NCI-H510A treated with DMSO at 0.1 percent for 48 hours (cell line): ENCODE results near the gene HERPUD1.
"Not testable (repeated sequence)": the region's sequence is repeated elsewhere in the genome, so short reads cannot be mapped to it uniquely, and the experiment has no call there.

Experiments
- DNase-seq: peaks from one replicate; lab custom pipeline; 2025; lab: John Stamatoyannopoulos, UW

Gene HERPUD1

DNA sequence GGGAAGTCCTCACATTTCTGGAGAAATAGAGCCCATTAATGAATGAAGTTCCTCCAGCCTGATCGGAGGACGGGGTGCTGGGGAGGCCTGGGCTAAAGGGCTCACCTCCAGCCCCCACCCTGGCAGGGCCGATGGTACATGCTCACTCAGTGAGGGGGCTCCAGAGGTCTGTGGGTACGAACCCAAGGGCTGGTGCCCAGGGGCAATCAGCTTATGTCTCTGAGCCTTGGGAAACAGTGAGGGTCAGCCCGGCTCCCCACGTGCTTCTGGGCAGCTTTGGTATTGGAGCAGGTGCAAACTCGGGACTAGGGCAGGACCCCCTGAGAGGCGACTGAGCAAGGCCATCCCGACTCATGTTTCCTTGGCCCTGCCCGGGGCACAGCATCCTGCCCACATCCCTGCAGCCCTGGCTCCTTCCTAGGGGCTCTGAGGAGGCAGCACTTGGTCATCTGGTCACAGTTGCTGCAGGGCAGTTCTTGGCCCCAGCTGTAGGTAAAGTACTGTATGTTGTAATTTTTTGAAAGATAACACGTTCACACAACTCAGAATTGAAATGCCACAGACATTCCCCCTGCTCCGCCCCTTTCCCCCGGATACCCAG is 28.8 kb downstream of the HERPUD1 start:
- no peak for DNase-seq

DNA sequence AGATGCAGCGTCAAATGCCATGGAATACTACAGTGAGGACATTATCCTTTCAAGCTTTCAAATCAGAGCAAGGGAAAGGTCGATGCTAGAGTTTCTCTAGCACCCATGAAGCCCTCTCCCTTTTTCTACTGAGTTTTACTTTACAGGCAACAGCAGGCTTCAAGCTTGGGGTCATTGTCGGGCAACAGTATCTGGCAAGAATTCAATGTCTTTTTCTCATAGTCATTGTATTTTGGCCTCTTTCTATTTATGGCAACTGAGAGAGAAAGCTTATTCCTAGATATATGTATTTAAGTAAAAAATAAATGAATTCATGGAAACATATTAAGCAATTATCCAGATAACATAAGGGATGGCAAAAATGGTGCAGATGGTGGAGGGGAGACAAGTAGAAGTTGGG is 29.4 kb downstream of the HERPUD1 start:
- DNase-seq, result no peak

DNA sequence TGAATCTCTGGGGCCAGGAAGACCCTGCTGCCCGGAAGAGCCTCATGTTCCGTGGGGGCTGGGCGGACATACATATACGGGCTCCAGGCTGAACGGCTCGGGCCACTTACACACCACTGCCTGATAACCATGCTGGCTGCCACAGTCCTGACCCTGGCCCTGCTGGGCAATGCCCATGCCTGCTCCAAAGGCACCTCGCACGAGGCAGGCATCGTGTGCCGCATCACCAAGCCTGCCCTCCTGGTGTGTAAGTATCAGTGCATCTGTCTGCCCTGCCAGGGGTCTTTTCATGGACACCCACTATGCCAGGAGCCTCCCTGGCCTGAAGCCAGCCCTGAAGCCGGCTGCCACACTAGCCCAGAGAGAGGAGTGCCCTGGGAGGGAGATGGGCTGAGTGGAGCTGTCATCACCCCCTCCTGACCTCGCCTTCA is 29.9 kb downstream of the HERPUD1 start, which contains the start of gene CETP:
TSS of gene CETP (plus strand) at position 100 of the 431 bp plus-strand sequence. CDS start at position 130, 30 bp downstream.
- DNase-seq, result no peak

DNA sequence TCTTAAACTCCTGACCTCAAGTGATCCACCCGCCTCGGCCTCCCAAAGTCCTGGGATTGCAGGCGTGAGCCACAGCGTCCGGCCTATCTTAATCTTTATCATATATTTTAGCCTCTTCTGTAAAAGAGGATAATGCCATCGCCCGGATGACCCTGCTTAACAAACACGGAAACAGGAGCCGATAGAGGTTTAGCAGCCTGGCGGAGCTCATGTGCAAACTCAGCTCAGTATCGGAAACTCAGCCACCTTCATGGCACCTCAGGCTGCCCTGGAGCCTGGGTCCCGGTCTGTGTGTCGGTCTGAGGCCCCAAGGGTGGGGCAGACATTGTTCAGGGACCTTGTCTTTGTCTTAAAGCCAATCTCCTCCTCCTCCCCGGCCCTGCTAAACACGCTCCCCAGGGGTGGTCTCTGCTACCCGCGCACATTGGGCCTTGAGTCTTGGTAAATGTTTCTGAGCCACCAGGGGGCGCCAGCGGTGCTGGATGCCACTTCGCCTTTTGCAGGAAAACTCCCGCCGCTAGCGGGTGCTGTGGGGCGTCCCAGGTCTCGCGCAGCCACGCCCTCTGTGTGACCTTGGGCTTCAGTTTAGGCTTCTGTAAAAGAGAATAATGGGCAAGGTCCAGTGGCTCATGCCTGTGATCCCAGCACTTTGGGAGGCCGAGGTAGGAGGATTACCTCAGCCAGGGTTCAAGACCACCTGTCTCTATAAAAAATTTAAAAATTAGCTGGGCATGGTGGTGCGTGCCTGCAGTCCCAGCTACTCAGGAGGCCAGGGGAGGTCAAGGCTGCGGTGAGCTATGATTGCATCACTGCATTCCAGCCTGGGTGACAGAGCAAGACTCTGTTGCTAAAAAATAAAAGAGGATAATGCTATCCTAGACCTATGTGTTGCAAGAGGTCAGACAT is 32.6 kb downstream of the HERPUD1 start:
- DNase-seq, result peak; percentile 6

DNA sequence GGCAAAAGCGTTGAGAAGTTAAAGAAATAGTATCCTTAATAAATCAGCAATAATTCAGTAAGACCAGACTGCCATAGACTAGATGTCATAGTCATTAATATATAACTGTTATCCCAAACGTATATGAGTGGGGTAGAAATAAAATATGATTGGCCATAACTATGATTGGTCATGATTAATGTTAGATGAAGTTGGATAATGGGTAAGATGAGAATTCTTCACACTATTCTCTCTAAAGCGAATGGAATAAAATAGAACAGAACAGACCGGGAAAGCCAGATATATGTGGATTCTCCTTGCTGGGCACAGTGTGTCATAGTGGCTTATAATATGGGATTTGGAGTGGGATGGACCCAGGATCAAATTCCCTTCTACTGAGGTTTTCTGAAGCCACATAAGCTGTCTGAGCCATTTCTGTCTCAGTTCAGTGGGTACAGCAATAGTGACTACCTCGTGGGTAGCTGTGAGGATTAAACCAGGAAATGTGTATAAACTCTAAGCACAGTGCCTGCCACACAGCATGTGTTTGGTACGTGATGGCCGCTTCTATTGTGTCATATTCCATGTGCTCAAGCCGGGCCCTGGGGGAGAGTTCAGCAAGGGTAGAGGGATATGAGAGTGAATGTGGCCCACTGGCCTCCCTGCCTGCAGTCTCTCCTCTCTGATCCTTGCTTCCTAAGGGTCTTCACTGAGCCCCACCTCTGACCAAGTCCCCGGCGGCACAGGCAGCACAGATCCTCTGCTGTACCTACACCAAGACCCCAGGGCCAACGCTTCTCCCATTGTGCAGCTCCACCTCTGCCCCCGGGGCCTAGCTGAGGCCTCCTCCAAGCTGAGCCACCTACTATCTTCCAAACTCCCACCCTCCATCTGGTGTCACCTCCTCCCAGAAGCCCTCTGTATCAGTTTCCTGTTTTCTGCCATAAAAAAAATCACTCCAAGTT is 33.5 kb downstream of the HERPUD1 start:
- DNase-seq, result no peak

DNA sequence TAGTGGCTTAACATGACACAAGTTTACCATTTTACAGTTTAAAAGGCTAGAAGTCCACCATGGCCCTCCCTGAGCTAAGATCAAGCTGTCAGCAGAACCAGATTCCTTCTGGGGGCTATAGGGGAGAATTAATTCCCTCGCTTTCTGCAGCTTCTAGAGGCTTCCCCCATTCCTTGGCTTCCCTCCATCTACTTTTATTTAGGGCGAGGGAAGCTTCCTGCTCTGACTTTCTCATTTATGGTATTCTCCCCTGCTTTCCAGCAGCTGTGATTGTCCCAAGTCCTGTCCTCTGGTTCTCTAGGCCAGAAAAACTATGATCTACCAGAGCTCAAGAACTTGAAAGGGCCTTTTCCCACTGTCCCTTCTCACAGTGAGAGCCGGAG is 34.1 kb downstream of the HERPUD1 start:
- DNase-seq, result no peak

DNA sequence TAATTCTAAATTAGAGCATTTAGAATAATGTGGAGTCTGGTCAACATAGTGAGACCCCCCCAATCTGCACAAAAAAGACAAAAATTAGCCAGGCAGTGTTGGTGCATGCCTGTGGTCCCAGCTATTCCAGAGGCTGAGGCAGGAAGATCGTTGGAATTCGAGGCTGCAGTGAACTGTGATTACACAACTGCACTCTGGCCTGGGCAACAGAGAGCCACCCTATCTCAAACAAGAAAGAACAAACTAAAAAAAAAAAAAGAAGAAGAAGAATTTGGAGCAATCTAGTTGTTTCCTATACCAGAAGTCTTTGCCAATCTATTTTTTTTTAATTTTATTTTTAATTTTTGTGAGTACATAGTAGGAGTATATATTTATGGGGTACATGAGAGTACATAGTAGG is 35.8 kb downstream of the HERPUD1 start:
- DNase-seq, result no peak

DNA sequence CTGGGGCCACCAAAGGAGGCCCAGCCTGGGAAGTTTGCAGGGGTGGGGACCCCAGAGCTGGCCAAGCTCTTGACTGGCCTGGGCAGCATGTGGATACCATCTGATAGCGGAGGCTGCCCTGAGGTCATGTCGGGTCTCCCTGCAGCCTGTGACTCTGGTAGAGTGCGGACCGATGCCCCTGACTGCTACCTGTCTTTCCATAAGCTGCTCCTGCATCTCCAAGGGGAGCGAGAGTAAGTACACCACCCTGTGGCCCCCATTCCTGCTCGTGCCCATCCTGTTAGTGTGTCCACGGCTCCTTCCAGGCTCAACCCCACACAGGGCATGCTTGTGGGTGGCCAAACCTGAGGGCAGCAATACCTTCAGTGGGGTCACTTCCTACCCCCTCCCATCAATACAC is 37.8 kb downstream of the HERPUD1 start:
- no peak for DNase-seq

DNA sequence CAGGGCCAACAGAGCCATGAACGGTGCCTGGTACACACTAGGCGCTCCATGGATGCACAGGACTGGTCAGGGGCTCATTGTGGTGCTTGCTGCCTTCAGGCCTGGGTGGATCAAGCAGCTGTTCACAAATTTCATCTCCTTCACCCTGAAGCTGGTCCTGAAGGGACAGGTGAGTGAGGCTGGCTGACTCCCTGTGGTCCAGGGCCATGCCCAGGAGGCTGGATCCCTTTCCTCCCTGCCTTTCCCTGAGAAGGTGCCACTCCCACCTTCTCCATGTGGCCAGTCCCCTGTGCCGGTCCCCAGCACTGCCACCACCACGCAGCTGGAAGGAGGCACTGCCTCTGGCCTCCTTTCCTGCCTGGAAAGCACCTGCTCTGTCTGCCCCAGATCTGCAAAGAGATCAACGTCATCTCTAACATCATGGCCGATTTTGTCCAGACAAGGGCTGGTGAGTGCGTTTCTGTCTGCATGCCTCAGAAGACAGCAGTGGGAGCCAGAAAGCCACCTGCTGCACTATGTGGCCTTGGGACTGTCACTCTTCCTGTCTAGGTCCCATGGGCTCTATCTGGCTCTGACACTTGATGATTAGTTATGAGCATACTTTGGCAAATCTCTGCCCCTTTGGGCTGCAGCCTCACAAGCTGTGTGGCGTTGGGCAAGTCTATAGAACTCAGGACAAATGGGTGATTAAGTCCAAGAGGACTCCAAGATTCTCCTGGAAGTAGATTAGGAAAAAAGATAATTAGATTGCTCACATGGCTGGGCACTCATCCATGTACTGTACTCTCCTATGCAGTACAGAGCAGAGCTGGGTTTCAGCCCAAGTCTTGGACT is 39.2 kb downstream of the HERPUD1 start:
- no peak for DNase-seq

DNA sequence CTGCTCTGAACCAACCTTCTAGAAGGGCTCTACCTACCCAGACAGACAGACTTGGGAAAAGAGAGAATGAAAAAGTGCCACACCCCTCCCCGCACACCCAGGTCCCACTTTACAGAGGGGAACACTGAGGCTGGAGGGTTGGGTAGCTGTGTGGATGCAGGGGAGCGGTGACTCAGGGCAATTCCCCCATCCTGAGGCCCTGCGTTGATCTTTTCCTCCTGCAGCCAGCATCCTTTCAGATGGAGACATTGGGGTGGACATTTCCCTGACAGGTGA is 39.8 kb downstream of the HERPUD1 start:
- DNase-seq, result no peak

DNA sequence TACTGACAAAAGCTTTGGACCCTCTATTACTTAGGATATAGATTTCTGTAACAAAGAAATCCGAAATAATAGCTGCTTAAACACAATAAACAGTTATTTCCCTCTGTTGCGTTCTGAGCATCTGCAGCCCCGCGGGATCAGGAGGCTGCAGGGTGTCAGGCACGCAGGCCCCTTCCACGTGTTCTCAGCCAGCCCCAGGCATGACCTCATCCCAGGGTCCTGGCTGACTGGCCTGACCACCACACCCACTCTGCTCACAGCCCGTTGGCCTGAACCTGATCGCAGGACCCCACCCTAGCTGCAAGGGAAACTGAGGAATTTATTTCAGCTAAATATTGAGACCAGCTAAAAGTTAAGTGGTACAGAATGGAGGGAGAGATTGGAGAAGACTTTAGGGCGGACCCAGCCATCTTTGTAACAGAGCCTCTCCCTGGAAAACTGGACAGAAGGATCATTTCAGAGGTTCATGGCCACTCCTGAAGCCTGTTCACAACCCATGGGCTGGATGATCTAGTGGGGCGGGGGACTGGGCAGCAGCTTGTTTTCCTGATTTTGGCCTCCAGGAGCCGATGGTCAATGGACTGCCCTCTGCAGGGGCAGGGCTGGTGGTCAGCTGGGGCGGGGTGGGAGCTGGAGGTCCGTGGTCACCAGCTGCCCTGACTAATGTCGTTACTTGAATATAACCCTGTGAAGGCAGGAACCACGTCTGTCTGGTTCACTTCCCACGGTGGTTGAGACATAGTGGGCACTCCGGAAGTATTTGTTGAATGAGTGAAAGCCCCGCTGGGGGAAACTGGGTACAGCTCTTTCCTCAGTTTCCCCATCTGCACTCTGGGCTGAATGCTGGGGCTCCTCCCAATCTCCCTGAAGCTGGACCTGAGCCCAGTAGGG is 40.7 kb downstream of the HERPUD1 start:
- no peak for DNase-seq

DNA sequence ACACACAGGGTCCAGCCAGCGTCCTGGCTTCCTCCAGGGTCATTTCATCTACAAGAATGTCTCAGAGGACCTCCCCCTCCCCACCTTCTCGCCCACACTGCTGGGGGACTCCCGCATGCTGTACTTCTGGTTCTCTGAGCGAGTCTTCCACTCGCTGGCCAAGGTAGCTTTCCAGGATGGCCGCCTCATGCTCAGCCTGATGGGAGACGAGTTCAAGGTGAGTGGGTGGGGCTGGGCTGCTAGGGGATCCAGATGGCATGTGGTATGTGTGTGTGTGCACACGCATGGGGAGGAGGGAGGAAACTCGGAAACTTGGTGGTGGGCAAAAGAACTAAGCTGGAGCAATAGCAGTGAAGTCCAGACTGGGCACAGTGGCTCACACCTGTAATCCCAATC is 41.4 kb downstream of the HERPUD1 start:
- DNase-seq, result no peak

DNA sequence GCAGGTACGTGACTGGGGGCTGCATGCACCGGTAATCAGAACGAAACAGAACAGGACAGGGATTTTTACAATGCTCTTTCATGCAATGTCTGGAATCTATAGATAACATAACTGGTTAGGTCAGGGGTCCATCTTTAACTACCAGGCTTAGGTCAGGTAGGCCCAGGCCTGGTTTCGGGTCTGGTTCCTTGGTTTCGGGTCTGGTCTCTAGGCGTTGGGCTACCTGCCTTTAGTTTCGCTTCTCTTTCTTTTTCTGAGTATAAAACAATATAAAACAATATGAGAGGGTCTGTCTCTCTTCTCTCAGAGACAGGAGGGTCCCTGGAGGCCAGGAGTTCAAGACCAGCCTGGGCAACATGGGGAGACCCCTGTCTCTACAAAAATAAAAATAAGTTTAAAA is 42.0 kb downstream of the HERPUD1 start:
- not testable (repeated sequence) for DNase-seq

DNA sequence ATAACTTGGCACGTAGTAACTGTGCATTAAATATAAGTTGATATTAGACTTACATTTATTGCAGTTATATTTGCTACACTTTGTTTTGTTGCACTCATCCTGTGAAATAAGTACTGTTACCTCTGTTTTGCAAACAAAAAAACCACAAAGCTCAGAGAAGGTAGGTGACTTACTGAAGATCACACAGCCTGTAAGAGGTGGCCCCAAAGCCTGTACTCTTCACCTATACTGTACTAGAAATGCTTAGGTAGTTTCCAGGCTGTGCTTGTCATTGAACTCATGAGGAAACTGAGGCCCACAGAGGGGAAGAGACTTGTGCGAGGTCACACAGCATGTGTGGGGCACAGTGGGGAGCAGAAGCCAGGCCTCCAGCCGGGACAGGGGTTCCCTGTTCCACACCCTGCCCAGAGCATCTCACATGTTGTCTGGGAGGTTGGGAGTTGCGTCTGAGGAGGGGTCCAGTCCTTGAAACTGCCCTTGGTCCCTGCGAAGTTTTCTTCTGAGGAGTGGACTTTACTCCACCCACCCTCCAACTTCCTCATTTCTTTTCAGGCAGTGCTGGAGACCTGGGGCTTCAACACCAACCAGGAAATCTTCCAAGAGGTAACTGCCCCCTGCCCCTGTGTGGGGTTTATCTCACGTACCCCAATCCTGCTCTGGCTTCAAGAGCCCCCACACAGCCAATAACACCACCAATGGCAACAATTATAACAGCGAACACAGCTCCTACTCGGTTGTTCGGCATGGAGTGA is 42.8 kb downstream of the HERPUD1 start:
- DNase-seq, result no peak

DNA sequence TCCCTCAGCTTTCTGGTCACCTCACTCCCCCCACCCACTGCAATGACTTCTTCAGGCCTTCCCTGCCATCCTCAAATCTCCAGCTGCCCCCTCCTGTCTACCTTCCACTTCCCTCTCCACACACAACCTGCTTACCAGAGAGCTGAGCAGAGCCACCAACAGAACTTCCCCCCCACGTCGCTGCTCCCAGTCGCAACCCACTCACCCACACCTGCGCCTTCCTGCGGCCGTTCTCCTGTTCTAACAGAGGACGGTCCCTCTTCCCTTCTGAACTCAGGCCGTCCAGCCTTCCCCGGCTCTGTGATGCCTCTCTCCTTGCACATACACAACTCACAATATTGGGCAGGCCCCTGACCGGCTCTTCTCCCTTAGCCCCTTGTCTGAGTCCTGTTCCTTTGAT is 43.8 kb downstream of the HERPUD1 start:
- no peak for DNase-seq

DNA sequence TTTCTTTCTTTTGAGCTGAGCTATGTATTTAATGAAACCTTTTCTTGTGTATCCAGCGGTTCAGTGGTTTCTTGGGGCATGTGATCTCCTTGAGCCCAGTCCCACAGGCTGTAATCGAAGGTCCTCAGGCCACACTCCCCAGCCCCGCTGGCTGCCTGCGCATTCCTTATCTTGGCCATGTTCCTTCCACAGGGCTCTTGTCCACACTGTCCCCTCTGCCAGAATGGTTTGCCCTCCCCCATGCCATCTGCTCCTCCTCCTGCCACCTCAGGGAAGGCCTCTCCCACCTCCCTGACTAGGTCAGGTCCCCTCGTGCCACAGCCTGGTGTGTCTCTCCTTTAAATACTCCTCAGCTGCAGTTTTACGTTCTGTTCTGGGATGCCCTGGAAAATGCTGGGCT is 45.3 kb downstream of the HERPUD1 start:
- DNase-seq, result no peak

DNA sequence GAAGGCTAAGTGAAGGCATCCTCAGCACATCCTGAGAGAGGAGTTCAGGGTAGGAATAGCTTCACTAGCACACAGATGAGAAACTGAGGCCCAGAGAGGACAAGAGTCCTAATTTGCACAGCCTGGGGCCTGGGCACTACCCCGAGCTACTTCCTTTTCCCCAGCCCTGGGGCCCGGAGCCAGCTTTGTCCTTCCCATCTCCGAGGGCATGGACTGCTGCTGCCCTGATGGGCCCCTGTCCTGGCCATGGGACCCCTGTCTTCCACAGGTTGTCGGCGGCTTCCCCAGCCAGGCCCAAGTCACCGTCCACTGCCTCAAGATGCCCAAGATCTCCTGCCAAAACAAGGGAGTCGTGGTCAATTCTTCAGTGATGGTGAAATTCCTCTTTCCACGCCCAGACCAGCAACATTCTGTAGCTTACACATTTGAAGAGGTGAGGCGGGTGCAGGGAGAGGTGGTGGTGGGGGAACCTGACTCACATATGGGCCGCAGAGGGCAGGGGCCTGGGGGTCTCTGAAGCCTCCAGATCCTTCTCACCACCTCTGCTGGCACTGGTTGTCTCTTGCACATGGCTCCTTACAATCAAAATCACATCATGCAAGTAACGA is 46.0 kb downstream of the HERPUD1 start:
- no peak for DNase-seq

DNA sequence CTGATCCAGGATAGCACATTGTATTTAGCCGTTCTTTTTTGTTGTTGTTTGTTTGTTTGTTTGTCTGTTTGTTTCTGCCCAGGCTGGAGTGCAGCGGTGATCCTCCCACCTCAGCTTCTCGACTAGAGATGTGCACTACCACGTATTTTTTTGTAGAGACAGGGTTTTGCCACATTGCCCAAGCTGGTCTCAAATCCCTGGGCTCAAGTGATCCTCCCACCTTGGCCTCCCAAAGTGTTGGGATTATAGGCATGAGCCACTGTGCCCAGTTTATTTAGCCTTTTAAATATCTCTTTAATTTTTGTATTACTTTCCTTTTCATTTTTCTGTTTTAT is 48.2 kb downstream of the HERPUD1 start:
- DNase-seq, result no peak
